Measurements from ENCODE around the gene BANF1.

DNA sequence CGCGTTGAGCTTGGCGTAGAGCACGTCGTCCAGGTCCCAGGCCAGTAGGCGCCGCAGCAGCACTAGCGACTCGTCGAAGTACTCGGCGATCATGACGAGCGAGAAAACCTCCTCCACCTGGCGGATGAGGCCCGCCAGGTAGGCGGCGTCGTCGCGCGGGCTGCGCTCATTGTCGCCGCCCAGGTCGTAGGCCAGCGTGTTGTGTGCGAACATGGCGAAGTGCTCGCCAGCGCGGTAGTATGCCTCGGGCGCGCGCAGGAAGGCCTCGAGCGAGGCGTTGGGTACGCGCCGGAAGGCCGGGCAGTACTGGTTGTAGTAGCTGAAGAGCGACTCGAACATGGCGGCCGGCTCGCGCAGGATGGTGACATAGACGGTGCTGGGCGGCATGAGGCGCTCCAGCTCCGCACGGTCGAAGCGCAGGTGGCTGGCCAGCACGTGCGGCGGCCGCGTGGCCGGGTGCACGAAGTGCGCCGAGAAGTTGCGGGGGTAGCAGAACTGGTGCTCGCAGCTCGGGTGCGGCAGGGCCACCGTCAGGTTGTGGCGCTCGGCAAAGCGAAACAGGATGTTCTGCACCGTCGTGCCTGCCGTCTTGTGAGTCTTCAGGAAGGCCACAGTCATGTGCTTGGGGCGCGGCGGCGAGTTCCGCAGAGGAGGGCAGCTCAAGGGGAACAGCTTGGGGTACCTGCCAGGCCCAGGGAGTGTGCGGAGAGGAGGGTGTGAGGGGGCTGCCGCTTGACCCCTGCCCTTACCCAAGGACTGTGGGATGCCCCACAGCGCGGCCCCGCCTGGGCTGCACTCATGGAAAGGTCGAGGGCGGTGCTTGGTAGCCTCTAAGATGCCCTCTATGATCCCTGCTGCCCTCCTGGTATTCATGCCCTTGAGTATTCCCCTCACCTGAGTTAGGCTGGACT is 40.9 kb downstream of the BANF1 start:
- TF ChIP-seq, protein P1, sequence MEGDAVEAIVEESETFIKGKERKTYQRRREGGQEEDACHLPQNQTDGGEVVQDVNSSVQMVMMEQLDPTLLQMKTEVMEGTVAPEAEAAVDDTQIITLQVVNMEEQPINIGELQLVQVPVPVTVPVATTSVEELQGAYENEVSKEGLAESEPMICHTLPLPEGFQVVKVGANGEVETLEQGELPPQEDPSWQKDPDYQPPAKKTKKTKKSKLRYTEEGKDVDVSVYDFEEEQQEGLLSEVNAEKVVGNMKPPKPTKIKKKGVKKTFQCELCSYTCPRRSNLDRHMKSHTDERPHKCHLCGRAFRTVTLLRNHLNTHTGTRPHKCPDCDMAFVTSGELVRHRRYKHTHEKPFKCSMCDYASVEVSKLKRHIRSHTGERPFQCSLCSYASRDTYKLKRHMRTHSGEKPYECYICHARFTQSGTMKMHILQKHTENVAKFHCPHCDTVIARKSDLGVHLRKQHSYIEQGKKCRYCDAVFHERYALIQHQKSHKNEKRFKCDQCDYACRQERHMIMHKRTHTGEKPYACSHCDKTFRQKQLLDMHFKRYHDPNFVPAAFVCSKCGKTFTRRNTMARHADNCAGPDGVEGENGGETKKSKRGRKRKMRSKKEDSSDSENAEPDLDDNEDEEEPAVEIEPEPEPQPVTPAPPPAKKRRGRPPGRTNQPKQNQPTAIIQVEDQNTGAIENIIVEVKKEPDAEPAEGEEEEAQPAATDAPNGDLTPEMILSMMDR (IDR thresholded peaks at IDR 0.05; ENCODE audit: borderline replicate concordance, extremely low read depth, low read length, poor library complexity, severe bottlenecking) = no peak
- TF ChIP-seq EZH2 (IDR thresholded peaks at IDR 0.05; ENCODE audit: borderline replicate concordance, low read depth, low read length, severe bottlenecking) = no peak
